Stimulated activated naive CD8-positive, alpha-beta T cell treated with anti-CD3 and anti-CD28 coated beads, Interleukin-15, amount 100 ng/mL, for 72 hours (primary cell): ENCODE data around the gene FAM13C.
"Not testable (repeated sequence)": the region's sequence is repeated elsewhere in the genome, so short reads cannot be mapped to it uniquely, and the experiment has no call there.

Experiments
- ATAC-seq: fragments of 150-1000 bp; cut with Tn5 transposase; 2 replicates; pipeline ENCODE4 v1.10.0; 2021; ENCODE audit warnings: mild to moderate bottlenecking, moderate library complexity
- DNase-seq, 2 donors: peaks; one replicate each; pipeline ENCODE4 v3.0.0; 2021 to 2022
- H3K27ac Mint-ChIP-seq, 2 donors: one replicate each; pipeline ENCODE4 v1.8.0; 2022; ENCODE audit warnings: mild to moderate bottlenecking in 2 of 2, mixed read lengths in 2 of 2, moderate library complexity in 2 of 2
- H3K27me3 Mint-ChIP-seq: one replicate; pipeline ENCODE4 v1.8.0; 2022; ENCODE audit warnings: mixed read lengths
- H3K4me1 Mint-ChIP-seq: one replicate; pipeline ENCODE4 v1.8.0; 2022; ENCODE audit warnings: mild to moderate bottlenecking, mixed read lengths
- H3K4me3 Mint-ChIP-seq, 2 donors: one replicate each; pipeline ENCODE4 v1.8.0; 2022; ENCODE audit warnings: mild to moderate bottlenecking in 2 of 2, mixed read lengths in 2 of 2, moderate library complexity in 1 of 2
- H3K9me3 Mint-ChIP-seq, 2 donors: one replicate each; pipeline ENCODE4 v1.8.0; 2022; ENCODE audit warnings: mixed read lengths in 2 of 2

The FAM13C gene

DNA sequence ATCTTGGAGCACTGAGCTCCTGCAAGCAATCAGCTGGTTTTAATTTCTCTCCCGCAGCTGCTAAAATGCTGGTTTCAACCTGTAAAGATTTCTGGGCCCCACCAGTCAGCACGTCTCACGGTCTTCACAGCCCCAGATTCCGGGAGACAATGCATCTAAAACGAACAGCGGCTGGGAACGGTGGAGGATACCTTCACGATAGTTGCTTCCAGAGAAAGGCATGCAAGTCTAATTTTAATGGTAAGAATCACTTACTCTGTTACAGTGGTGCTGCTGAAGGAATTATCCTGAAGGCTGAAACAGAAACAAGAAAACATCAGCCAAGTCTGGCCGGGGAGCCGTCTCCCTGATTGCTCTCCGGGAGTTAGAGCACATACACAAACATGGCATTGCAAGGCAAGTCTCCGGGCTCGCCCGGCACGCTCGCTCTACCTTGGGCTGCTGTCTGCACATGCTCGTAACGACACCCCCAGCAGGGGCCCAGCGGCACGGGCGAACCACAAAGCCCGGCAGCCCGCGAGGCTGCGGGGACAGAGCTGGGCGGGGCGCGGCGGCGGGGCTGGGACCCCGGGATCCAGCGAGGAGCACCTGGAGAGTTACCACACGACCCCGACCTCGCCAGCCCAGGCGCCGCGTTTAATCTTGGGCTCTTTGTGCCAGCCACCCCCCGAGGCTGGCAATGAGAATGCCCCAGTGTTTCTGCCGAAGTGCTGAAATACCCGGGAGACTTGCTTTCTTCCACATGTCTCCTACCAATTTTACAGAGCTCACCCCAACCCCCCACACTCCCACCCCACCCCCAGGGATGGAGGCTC, at the start of gene FAM13C:
FAM13C (minus strand) TSS at position 406 of the 815 bp plus-strand sequence; CDS start at position 317, 89 bp downstream.
- peak; percentile 69 for ATAC-seq
- peak in 1 of 2 donors; percentile 11 for DNase-seq
- peak within 1 kb of the TSS; percentile 45 to 61 for H3K4me3 Mint-ChIP-seq
- peak within 1 kb of the TSS in 1 of 2 donors; percentile 36 for H3K27ac Mint-ChIP-seq
- peaks cover 15% of the 10 kb centered on the region for H3K4me1 Mint-ChIP-seq
- H3K27me3 Mint-ChIP-seq: peaks cover 51% of the 10 kb centered on the region
- no peaks in the 10 kb centered on the region for H3K9me3 Mint-ChIP-seq

DNA sequence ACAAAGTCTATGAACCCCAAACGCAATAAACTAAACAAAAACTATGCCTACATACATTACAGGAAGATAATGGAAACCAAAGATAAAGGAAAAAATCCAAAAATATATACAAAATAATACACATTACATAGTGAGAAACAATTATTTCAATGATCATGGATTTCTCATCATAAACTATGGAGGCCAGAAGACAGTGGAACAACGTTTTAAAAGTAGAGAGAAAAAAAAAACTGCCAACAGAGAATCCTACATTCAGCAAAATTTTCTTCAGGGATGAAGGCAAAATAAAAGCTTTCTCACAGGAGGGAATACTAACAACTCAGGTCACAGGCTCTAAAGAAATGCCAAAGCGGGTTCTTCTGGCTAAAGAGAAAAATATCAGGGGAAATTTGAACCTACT, 42.9 kb upstream of the FAM13C start:
- DNase-seq: no peak
- Mint-ChIP-seq H3K4me1 (no peaks in the 10 kb centered on the region), H3K4me3 (no peak overlapping the region), H3K27me3 (no peaks in the 10 kb centered on the region), H3K27ac (no peak overlapping the region), H3K9me3 (peaks cover 4 to 8% of the 10 kb centered on the region in 2 donors)
- no peak for ATAC-seq

DNA sequence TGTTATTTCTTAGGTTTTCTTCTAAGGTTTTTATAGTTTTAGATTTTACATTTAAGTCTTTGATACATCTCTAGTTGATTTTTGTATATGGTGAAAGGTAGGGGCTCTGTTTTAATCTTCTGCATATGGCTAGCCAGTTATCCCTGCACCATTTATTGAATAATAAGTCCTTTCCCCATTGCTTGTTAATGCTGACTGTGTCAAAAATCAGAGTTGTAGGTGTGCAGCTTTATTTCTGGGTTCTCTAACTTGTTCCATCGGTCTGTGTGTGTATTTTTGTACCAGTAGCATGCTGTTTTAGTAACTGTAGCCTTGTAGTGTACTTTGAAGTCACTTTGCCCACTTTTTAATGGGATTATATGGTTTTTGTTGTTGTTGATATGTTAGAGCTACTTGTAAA, 37.9 kb upstream of the FAM13C start:
- Mint-ChIP-seq H3K4me3 (no peak overlapping the region), H3K27ac (no peak overlapping the region), H3K4me1 (no peaks in the 10 kb centered on the region), H3K9me3 (peaks cover 3 to 13% of the 10 kb centered on the region in 2 donors), H3K27me3 (no peaks in the 10 kb centered on the region)
- ATAC-seq (no peak), DNase-seq (no peak)

DNA sequence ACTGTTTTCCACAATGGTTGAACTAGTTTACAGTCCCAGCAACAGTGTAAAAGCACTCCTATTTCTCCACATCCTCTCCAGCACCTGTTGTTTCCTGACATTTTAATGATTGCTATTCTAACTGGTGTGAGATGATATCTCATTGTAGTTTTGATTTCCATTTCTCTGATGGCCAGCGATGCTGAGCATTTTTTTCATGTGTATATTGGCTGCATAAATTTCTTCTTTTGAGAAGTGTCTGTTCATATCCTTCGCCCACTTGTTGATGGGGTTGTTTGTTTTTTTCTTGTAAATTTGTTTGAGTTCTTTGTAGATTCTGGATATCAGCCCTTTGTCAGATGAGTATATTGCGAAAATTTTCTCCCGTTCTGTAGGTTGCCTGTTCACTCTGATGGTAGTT, 37.0 kb upstream of the FAM13C start:
- H3K27ac Mint-ChIP-seq, DNase-seq: not testable (repeated sequence)
- H3K9me3 Mint-ChIP-seq: peaks cover 3 to 13% of the 10 kb centered on the region in 2 donors

DNA sequence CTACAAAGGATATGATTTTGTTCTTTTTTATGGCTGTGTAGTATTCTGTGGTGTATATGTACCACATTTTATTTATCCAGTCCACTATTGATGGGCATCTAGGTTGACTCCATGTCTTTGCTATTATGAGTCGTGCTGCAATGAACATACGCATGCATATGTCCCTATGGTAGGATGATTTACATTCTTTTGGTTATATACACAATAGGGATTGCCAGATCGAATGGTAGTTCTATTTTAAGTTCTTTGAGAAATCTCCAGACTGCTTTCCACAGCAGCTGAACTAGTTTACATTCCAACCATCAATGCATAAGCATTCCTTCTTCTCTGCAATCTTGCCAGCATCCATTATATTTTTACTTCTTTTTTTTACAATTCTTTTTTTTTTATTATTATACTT, 35.6 kb upstream of the FAM13C start:
- DNase-seq: no peak
- H3K27me3 Mint-ChIP-seq: no peaks in the 10 kb centered on the region
- peaks cover 3 to 13% of the 10 kb centered on the region in 2 donors for H3K9me3 Mint-ChIP-seq
- H3K27ac Mint-ChIP-seq: no peak overlapping the region
- no peaks in the 10 kb centered on the region for H3K4me1 Mint-ChIP-seq
- no peak overlapping the region for H3K4me3 Mint-ChIP-seq
- ATAC-seq: no peak

More for the DNA sequence above, 37.0 kb upstream of the FAM13C start:
- not testable (repeated sequence) for H3K4me1 Mint-ChIP-seq, H3K27me3 Mint-ChIP-seq, ATAC-seq, H3K4me3 Mint-ChIP-seq

DNA sequence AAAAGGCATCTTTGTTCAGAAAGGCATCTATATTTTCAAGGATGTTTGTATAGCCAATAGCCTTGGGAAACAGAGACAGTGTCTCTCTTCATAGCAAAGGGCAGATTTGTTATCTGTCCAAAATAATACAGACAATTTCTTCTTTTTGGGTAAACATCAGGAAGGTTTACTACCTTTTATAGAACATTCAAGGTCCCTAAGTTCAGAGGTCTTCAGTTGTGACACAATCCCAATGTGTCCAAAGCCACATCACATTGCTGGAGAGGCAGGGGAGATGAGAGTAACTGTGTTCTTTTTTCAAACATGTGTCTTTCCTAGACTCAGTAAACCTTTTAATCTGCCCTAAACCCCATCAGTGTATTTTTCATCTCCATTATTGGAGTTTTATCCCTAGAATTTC, 33.6 kb upstream of the FAM13C start:
- Mint-ChIP-seq H3K27me3 (no peaks in the 10 kb centered on the region), H3K4me1 (no peaks in the 10 kb centered on the region), H3K27ac (no peak overlapping the region), H3K4me3 (no peak overlapping the region), H3K9me3 (peaks cover 3 to 13% of the 10 kb centered on the region in 2 donors)
- no peak for DNase-seq
- no peak for ATAC-seq

DNA sequence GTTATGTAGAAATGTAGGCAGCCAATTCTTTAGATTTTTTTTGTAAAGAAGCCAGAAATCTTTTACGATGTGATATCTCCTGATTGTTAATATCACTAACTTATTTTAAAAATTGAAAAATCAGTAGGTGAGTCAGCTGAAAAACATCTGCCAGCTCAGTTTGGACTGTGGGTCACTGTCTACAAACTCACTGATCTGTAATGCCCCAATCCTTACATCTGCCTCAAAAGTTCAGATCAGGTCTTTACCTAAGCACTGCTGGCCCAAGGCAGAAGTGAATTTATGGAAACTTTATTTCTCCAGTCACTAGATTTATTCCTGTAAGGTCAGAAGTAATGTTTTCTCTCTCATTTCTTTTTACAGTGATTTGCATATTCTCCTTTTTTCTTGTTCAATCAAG, 31.0 kb upstream of the FAM13C start:
- Mint-ChIP-seq H3K27ac (no peak overlapping the region), H3K9me3 (no peaks in the 10 kb centered on the region)

DNA sequence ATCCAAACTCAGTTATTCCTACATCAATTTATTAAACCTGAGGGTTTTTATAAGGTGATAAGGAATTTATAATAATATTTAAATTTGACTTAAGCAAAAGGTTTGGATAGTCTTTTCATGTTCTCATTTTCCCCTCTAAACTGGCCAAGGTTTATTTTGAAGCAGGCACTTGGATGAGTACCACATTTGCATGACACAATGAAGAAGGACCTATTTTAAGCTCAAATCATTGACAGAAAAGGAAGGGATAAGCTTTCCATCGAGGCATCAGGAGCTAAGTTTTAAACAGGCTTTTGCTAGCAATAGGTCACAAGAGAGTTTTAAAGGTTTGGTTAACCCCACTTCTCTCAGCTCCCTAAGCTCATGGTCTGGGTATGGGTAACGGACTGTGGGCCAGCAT, 28.7 kb upstream of the FAM13C start:
- no peaks in the 10 kb centered on the region for H3K4me1 Mint-ChIP-seq
- no peak for ATAC-seq
- no peaks in the 10 kb centered on the region for H3K9me3 Mint-ChIP-seq
- no peak overlapping the region for H3K4me3 Mint-ChIP-seq
- H3K27me3 Mint-ChIP-seq: no peaks in the 10 kb centered on the region
- H3K27ac Mint-ChIP-seq: no peak overlapping the region
- DNase-seq: no peak

More for the DNA sequence above, 31.0 kb upstream of the FAM13C start:
- H3K4me3 Mint-ChIP-seq: no peak overlapping the region
- no peaks in the 10 kb centered on the region for H3K27me3 Mint-ChIP-seq
- ATAC-seq: no peak
- no peak for DNase-seq
- H3K4me1 Mint-ChIP-seq: no peaks in the 10 kb centered on the region

DNA sequence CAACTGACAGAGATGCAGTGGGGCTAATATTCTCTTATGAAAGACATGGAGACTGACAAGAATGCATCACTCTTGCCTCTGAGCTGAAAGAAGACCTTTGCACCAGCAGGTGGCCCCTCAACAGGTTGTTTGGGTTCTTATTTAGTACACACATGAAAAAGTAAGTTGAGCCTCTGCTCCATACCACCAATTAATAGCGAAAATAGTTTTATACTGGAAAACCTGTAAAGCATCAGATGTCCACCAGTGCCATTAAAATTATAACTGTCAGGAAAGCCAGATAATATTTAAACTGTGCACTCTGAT, 26.3 kb upstream of the FAM13C start:
- no peak overlapping the region for H3K4me3 Mint-ChIP-seq

DNA sequence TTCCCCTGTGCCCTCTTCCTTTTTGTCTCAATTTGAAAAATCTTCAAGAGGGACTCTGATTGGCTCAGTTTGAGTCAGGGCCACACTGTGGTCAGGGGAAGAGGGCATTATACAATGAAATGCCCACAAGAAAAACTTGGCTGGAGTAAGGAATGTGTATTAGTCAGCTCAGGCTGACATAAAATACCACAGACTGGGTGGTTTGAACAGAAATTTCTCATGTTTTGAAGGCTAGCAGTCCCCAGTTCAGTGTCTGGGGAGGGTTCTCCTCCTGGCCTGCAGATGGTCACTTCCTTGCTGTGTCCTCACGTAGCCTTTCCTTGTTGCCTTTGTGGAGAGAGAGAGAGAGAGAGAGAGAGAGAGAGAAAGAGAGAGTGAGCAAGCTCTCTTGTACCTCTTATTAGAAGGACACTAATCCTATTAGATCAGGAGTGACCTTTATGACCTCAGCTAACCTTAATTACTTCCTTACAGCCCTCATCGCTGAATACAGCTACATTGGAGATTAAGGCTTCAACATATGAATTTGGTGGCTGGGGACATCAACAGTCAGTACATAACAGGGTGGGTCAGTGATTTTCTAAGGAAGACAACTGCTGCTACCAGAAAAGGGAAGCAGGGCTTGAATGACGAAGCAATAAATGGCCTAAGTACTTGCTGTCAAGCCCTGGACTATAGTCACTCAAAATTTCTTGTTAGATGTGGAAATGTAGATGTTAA, 25.8 kb upstream of the FAM13C start:
- no peak overlapping the region for H3K4me3 Mint-ChIP-seq
- DNase-seq (no peak), ATAC-seq (no peak)
- H3K27me3 Mint-ChIP-seq: no peaks in the 10 kb centered on the region
- H3K4me1 Mint-ChIP-seq: no peaks in the 10 kb centered on the region
- H3K9me3 Mint-ChIP-seq: no peaks in the 10 kb centered on the region
- H3K27ac Mint-ChIP-seq: no peak overlapping the region

More for the DNA sequence above, 26.3 kb upstream of the FAM13C start:
- Mint-ChIP-seq H3K9me3 (no peaks in the 10 kb centered on the region), H3K4me1 (no peaks in the 10 kb centered on the region), H3K27me3 (no peaks in the 10 kb centered on the region), H3K27ac (no peak overlapping the region)
- DNase-seq (no peak), ATAC-seq (no peak)

DNA sequence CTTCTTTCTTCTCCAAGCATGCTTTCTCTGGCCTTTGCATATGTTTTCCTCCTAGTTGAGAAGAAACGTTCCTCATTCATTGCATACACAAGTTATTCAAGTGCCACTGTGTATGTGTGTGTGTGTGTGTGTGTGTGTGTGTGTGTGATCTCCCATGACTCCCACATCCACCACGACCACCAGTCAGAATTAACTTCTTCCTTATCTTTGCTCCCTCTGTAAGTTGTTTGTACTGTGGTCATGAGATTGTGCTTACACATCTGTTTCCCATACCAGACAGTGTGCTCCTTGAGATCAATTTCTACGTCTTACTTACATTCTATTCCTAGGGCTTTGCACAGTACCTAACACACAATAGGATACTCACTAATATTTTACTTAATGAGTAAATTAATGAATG, 22.4 kb upstream of the FAM13C start:
- DNase-seq (no peak), ATAC-seq (no peak)
- Mint-ChIP-seq H3K9me3 (no peaks in the 10 kb centered on the region), H3K27ac (no peak overlapping the region), H3K27me3 (no peaks in the 10 kb centered on the region), H3K4me1 (no peaks in the 10 kb centered on the region), H3K4me3 (no peak overlapping the region)

DNA sequence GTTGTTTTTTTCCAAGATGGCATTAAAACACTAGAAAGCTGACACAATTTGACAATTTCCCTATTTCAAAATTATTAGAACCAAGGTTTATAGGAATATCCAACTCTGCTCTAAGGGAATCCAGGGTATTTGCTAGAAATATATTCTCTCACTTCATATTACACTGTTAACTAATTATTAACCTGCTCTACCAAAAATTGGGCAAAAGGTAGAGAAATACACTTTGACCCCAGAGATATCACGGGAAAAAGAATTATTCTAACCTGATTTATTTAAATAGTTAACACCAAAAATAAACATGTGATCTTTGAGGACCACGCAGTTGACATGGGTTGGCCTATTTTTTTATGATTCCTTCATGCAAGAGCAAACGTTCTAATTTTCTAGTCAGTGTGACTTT, 21.6 kb upstream of the FAM13C start:
- ATAC-seq (no peak), DNase-seq (no peak)
- Mint-ChIP-seq H3K27ac (no peak overlapping the region), H3K27me3 (no peaks in the 10 kb centered on the region), H3K4me1 (no peaks in the 10 kb centered on the region), H3K4me3 (no peak overlapping the region), H3K9me3 (no peaks in the 10 kb centered on the region)

DNA sequence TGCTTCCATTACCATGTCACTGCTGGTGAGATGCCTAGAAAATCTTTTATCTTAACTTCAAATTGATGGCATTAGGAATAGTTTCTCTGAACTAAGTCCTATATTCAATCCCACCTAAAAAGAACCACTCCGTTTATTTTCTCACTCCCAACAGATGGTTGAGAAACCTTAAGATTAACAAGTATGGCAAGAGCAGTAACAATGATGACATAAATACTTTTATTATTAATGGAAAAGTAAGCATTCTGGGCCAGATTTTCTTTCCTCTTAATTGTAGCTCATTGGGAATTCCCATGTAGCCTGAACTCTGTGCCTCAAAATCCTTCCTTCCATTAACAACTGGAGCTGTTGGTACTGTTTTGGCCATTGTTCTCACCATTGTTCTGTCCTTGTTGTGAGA, 21.1 kb upstream of the FAM13C start:
- DNase-seq (no peak), ATAC-seq (no peak)
- Mint-ChIP-seq H3K27me3 (no peaks in the 10 kb centered on the region), H3K4me3 (no peak overlapping the region), H3K9me3 (no peaks in the 10 kb centered on the region), H3K4me1 (no peaks in the 10 kb centered on the region), H3K27ac (no peak overlapping the region)

DNA sequence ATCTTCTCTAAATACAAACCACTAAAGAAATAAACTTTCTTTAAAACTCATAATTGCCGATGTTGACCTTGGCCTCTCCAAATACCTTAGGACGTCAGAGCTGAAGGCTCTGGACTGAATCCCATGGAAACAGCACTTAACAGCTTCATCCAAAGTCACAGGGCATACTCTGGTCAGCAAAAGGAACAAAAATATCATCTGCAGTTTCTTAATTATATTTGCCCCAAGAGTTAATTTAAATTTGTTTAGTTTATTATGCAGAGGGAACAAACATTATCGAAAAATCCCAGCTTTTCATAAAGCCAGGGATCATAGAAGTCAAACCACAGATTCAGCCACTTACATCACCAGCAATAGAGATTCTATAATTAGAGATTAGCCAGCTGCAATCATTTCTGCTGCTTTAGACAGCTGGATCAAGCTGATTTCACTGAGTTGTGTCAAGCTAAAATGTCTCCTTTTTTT, 20.5 kb upstream of the FAM13C start:
- DNase-seq: no peak
- Mint-ChIP-seq H3K4me1 (no peaks in the 10 kb centered on the region), H3K4me3 (no peak overlapping the region), H3K27ac (no peak overlapping the region), H3K9me3 (no peaks in the 10 kb centered on the region), H3K27me3 (no peaks in the 10 kb centered on the region)
- no peak for ATAC-seq

DNA sequence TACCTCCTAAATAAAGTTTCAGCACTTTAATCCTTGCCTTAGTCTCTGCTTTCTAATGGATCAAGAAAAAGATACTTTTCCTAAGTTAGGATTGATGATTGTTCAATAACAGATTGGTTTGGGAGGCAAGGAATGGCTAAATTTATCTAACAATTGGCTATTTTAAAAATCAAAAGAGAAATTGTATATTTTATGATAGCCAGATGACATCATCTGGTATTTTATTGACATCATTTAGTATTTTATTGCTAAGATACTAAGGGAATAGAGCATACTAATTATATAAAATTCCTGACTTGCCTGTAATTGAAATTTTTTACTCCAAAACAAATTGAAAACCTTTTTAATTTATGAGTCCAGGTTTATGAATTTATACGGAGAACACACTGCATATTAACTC, 19.3 kb upstream of the FAM13C start:
- no peak for ATAC-seq
- DNase-seq: no peak
- no peaks in the 10 kb centered on the region for H3K9me3 Mint-ChIP-seq
- H3K4me3 Mint-ChIP-seq: no peak overlapping the region
- no peak overlapping the region for H3K27ac Mint-ChIP-seq
- H3K4me1 Mint-ChIP-seq: no peaks in the 10 kb centered on the region
- H3K27me3 Mint-ChIP-seq: no peaks in the 10 kb centered on the region

DNA sequence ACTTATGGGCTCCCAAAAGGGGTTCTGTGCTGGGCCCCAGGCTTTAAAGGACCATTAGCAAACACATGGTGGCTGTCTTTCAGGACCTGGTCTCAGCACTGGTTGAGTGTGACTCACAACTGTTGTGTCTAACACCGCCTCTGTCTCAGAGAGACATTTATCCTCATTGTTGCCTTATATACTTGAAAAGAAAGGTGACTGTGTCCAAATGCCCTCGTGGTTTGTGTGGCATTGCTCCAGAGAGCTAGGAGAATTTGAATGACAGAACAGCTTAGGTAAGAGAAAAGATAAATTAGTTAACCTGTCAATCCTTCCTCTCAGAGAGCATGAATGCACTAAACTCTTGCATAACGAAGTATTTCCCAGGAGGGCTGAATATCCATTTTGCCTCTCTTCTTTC, 14.5 kb upstream of the FAM13C start:
- Mint-ChIP-seq H3K4me3 (no peak overlapping the region), H3K9me3 (no peaks in the 10 kb centered on the region), H3K4me1 (no peaks in the 10 kb centered on the region), H3K27ac (no peak overlapping the region), H3K27me3 (no peaks in the 10 kb centered on the region)
- ATAC-seq (no peak), DNase-seq (no peak)
